OCI-LY7 (cell line): ENCODE data around the gene CKAP2L. TPM values are rescaled to one million over a fixed set of nuclear protein-coding genes. Genes with fewer than 3 reads are reported as not detected.

Experiments used
- BruUV-seq: library from RNA; stranded (reverse); fragments of 400-500 nt; replicated peaks from 2 replicates; lab custom pipeline; 2021; lab: Mats Ljungman, UMichigan
- CTCF ChIA-PET: fragments of 300-600 bp; sonication (Branson Sonifier 250); formaldehyde crosslinking; loops from one replicate; lab custom pipeline; 2022; ENCODE audit warnings: antibody characterized with exemption; ENCODE audit not compliant: unreplicated experiment; lab: Charles Lee
- POLR2A ChIA-PET: fragments of 300-600 bp; sonication (Branson Sonifier 250); formaldehyde crosslinking; loops from one replicate; lab custom pipeline; 2022; ENCODE audit warnings: antibody characterized with exemption; lab: Charles Lee
- DNase-seq: peaks from one replicate; pipeline ENCODE4 v3.0.0-alpha.2; 2015; ENCODE audit warnings: low spot score
- H2AFZ ChIP-seq: fragments of 200-600 bp; sonication (generic), shearing (Covaris generic); 2 replicates; pipeline ENCODE4 v1.6.1; 2014; ENCODE audit warnings: mild to moderate bottlenecking, antibody characterized with exemption, low read length, moderate library complexity
- H3K27ac ChIP-seq: fragments of 200-600 bp; sonication (generic); 2 replicates; pipeline ENCODE4 v1.5.1; 2014; ENCODE audit warnings: mixed run types, low read depth, mild to moderate bottlenecking, moderate library complexity, low read length, inconsistent platforms; ENCODE audit not compliant: poor library complexity, severe bottlenecking
- H3K36me3 ChIP-seq: fragments of 200-600 bp; sonication (generic); 2 replicates; pipeline ENCODE4 v1.6.1; 2014; ENCODE audit warnings: mild to moderate bottlenecking, antibody characterized with exemption, low read length, moderate library complexity, mixed read lengths; ENCODE audit not compliant: insufficient read depth
- H3K4me1 ChIP-seq: fragments of 200-600 bp; sonication (generic); 2 replicates; pipeline ENCODE4 v1.5.1; 2014; ENCODE audit warnings: mild to moderate bottlenecking, low read length; ENCODE audit not compliant: insufficient read depth, poor library complexity, severe bottlenecking
- H3K4me2 ChIP-seq: fragments of 200-600 bp; sonication (generic); 2 replicates; pipeline ENCODE4 v1.6.1; 2014; ENCODE audit warnings: mild to moderate bottlenecking, low read length
- H3K4me3 ChIP-seq: fragments of 200-600 bp; sonication (generic); 2 replicates; pipeline ENCODE4 v1.5.1; 2014; ENCODE audit warnings: mild to moderate bottlenecking, low read depth, low read length; ENCODE audit not compliant: poor library complexity, severe bottlenecking
- H3K79me2 ChIP-seq: fragments of 200-600 bp; sonication (generic); 2 replicates; pipeline ENCODE4 v1.6.1; 2016; ENCODE audit warnings: low read depth, mild to moderate bottlenecking, low read length, moderate library complexity, mixed read lengths; ENCODE audit not compliant: insufficient read depth
- H3K9me2 ChIP-seq: fragments of 200-600 bp; sonication (generic); 2 replicates; pipeline ENCODE4 v1.6.1; 2016; ENCODE audit warnings: mild to moderate bottlenecking, low read length, mixed read lengths; ENCODE audit not compliant: insufficient read depth
- H3K9me3 ChIP-seq: fragments of 200-600 bp; sonication (generic); 2 replicates; pipeline ENCODE4 v1.6.1; 2014; ENCODE audit warnings: mild to moderate bottlenecking, mixed run types, low read length, mixed read lengths
- H4K20me1 ChIP-seq: fragments of 200-600 bp; sonication (generic); 2 replicates; pipeline ENCODE4 v1.6.1; 2014; ENCODE audit warnings: mild to moderate bottlenecking, antibody characterized with exemption, low read length, moderate library complexity, mixed read lengths; ENCODE audit not compliant: insufficient read depth
- EZH2phosphoT487 ChIP-seq: fragments of 200-600 bp; sonication (generic); IDR thresholded peaks from 2 replicates; pipeline ENCODE4 v1.6.1; 2018; ENCODE audit warnings: low read depth, borderline replicate concordance, mild to moderate bottlenecking, mixed run types, antibody characterized with exemption, low read length, moderate library complexity, mixed read lengths
- intact Hi-C: fragments of 100-400 bp; cut with micrococcal nuclease; formaldehyde crosslinking; loops from one replicate; pipeline ENCODE4 v1.10.0; 2022; ENCODE audit not compliant: unreplicated experiment
- total RNA-seq, 2 experiments: library from RNA; depleted of rRNA in 1 of 2; stranded (reverse); fragments of >200 nt in 1 of 2; shearing (Covaris generic) in 1 of 2; gene quantifications; 2 replicates each; pipeline ENCODE4 v1.2.3, GENCODE V29; 2014 to 2022
- TF ChIP-seq, protein P1 (sequence below): fragments of 200-600 bp; sonication (generic); conservative IDR thresholded peaks from 2 replicates; pipeline ENCODE4 v1.5.1; 2014; ENCODE audit warnings: mild to moderate bottlenecking, antibody characterized with exemption, low read length, moderate library complexity, mixed read lengths

CKAP2L gene
- total RNA-seq, 2 experiments from 2014 or later, result 31.8 to 61.8 TPM

DNA sequence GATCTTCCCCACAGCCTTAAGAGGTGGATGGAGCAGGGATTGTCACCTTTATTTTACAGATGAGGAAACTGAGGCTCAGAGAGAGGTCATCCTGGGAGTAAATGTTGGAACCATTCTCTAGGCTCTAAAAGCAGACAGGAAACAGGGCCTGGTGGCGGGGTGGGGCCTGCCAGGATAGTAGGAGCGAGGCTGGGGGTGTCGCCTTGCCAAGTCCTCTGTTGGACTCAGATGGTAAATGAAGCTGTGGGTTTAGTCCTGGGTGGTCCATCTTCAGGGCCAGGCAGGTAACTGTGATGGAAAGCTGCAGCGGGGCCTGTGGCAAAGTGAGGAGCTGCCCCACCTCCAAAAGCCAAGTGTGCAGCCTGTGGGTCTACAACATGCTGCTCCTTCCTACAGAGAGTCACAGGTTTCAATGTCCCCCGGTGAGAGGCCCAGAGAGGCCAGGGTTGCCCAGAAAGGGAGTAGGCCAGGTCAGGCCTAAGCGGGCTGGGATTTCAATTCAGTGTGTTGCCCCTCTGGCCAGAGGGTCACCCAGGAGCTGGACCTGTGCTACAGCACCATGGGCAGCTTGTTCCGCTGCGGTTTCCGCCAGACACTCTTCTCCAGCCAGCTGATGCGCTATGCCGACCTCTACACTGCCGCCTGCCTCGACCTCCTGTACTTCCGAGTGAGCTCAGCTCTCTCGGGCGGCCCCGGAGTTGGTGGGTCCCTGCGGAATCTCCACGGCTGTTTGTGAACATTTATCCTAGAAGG is 37.0 kb downstream of the CKAP2L start:
- Histone ChIP-seq H3K9me3 (no peaks in the 10 kb centered on the region), H3K9me2 (no peaks in the 10 kb centered on the region), H3K4me3 (no peak overlapping the region), H3K4me2 (no peak overlapping the region), H2AFZ (no peak overlapping the region), H3K36me3 (no peaks in the 10 kb centered on the region), H3K4me1 (peaks cover 5% of the 10 kb centered on the region), H4K20me1 (no peaks in the 10 kb centered on the region), H3K79me2 (no peaks in the 10 kb centered on the region), H3K27ac (no peak overlapping the region)
- DNase-seq, result no peak
- TF ChIP-seq, protein P1, sequence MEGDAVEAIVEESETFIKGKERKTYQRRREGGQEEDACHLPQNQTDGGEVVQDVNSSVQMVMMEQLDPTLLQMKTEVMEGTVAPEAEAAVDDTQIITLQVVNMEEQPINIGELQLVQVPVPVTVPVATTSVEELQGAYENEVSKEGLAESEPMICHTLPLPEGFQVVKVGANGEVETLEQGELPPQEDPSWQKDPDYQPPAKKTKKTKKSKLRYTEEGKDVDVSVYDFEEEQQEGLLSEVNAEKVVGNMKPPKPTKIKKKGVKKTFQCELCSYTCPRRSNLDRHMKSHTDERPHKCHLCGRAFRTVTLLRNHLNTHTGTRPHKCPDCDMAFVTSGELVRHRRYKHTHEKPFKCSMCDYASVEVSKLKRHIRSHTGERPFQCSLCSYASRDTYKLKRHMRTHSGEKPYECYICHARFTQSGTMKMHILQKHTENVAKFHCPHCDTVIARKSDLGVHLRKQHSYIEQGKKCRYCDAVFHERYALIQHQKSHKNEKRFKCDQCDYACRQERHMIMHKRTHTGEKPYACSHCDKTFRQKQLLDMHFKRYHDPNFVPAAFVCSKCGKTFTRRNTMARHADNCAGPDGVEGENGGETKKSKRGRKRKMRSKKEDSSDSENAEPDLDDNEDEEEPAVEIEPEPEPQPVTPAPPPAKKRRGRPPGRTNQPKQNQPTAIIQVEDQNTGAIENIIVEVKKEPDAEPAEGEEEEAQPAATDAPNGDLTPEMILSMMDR, result no peak
- no peak for TF ChIP-seq EZH2phosphoT487
- POLR2A ChIA-PET, result interaction anchor here (0.6 to 1.6 kb wide), 3 partner anchors 101 to 728 kb away, joined by 4 read pairs; no protein-coding TSS in a partner anchor
- intact Hi-C loops, result loop anchor here (5.0 kb wide), 2 partner anchors 35 to 245 kb away; partner anchors contain the start of gene TTL
- CTCF ChIA-PET, result interaction anchor here (1.5 kb wide), 1 partner anchor 106 kb away, joined by 3 read pairs; no protein-coding TSS in a partner anchor
- no TSS peak for BruUV-seq

DNA sequence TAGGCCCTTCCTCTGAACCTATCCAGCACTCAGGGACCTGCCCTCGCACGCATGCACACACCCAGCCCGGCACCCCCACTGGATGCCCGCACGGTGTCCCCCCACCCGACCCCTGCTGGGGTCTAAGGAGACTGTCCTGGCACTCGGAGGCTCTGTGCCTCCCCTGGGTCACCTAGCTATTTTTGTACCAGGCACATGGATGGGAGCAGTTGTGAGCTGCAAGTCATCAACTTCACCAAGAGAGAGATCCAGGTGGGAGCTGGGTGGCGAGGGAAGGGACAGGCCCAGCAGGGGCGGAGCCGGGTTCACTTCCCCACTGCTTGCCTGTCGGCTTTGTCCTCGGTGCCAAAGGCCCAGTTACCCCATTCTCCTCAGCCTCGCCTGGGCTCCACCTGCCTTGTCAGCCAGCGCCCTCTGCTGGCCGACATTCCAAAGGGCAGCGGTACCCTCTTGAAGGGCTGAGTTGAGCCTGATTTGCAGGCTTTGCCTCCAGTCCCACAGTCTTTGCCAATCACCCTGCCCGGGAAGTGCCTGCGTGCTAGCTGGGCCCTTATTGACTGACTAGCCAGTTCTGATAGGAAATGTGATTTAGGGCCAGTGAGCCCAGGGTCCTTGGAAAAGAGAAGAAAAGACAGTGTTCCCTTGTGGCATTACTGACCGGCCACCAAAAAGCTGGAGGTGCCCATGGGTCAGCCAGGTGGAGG is 37.8 kb downstream of the CKAP2L start:
- ChIA-PET CTCF (interaction anchor here (0.6 to 1.5 kb wide), 4 partner anchors 82 to 106 kb away, joined by 3 to 4 read pairs (median 3); no protein-coding TSS in a partner anchor), POLR2A (interaction anchor here (0.6 to 1.1 kb wide), 2 partner anchors 21 to 694 kb away, joined by 3 to 4 read pairs; no protein-coding TSS in a partner anchor)
- intact Hi-C loops, result loop anchor here (1.0 to 5.0 kb wide), 4 partner anchors 34 to 244 kb away; partner anchors contain the start of gene TTL

More for the DNA sequence above, 37.8 kb downstream of the CKAP2L start:
- H3K79me2 ChIP-seq, result no peaks in the 10 kb centered on the region
- peaks cover 5% of the 10 kb centered on the region for H3K4me1 ChIP-seq
- no peak overlapping the region for H3K27ac ChIP-seq
- H3K4me2 ChIP-seq, result no peak overlapping the region
- no peaks in the 10 kb centered on the region for H3K9me3 ChIP-seq
- H3K4me3 ChIP-seq, result no peak overlapping the region
- BruUV-seq, result no TSS peak
- TF ChIP-seq, protein P1, result peak; percentile 94
- TF ChIP-seq EZH2phosphoT487, result no peak
- no peaks in the 10 kb centered on the region for H4K20me1 ChIP-seq
- H3K36me3 ChIP-seq, result no peaks in the 10 kb centered on the region
- H2AFZ ChIP-seq, result peak overlapping the region; percentile 66; the same call in 1 of the 2 replicates
- H3K9me2 ChIP-seq, result no peaks in the 10 kb centered on the region
- peak; percentile 87 for DNase-seq
